GM23338 (cell line): ENCODE results near the gene P2RY12.

Experiments used
- CREB1 ChIP-seq: fragments of 250-450 bp; sonication (Bioruptor Pico); IDR thresholded peaks from 2 replicates; pipeline ENCODE4 v1.5.0; 2020; ENCODE audit warnings: low read depth, mild to moderate bottlenecking, moderate library complexity
- CTCF ChIP-seq, 2 experiments: fragments of 200-600 bp in 1 of 2; sonication (generic) in 1 of 2; conservative IDR thresholded peaks; 2 replicates each; pipeline versions ENCODE4 v1.5.1 to v1.6.1; 2016 to 2017; ENCODE audit warnings: antibody characterized with exemption in 2 of 2, low read depth in 2 of 2, mild to moderate bottlenecking in 2 of 2, moderate library complexity in 1 of 2
- EZH2 ChIP-seq: fragments of 200-600 bp; sonication (generic); IDR thresholded peaks from one replicate; pipeline ENCODE4 v1.8.0; 2017; ENCODE audit warnings: antibody characterized with exemption, mild to moderate bottlenecking, low read depth; ENCODE audit not compliant: unreplicated experiment
- EZH2phosphoT487 ChIP-seq: fragments of 200-600 bp; sonication (generic); IDR thresholded peaks from one replicate; pipeline ENCODE4 v1.8.1; 2018; ENCODE audit warnings: antibody characterized with exemption; ENCODE audit not compliant: unreplicated experiment
- JUNB ChIP-seq: IDR thresholded peaks from one replicate; pipeline ENCODE4 v1.6.1; 2016; ENCODE audit warnings: antibody characterized with exemption; ENCODE audit not compliant: unreplicated experiment
- NANOG ChIP-seq: IDR thresholded peaks from 2 replicates; pipeline ENCODE4 v1.6.1; 2016; ENCODE audit warnings: antibody characterized with exemption, borderline replicate concordance
- POLR2AphosphoS5 ChIP-seq: IDR thresholded peaks from 2 replicates; pipeline ENCODE4 v1.6.1; 2016; ENCODE audit warnings: antibody characterized with exemption, low read depth
- STAT1 ChIP-seq: IDR thresholded peaks from one replicate; pipeline ENCODE4 v1.6.1; 2016; ENCODE audit warnings: antibody characterized with exemption; ENCODE audit not compliant: unreplicated experiment
- ZNF114 ChIP-seq: fragments of 250-450 bp; sonication (Bioruptor Pico); IDR thresholded peaks from 2 replicates; pipeline ENCODE4 v1.5.0; 2020; ENCODE audit warnings: mild to moderate bottlenecking, moderate library complexity
- ZNF331 ChIP-seq: fragments of 250-450 bp; sonication (Bioruptor Pico); IDR thresholded peaks from 2 replicates; pipeline ENCODE4 v1.5.0; 2020; ENCODE audit warnings: low read depth, mild to moderate bottlenecking, moderate library complexity
- TF ChIP-seq, protein P1 (sequence below): IDR thresholded peaks from 2 replicates; pipeline ENCODE4 v1.6.1; 2016; ENCODE audit warnings: antibody characterized with exemption
- TF ChIP-seq, protein P2 (sequence below): IDR thresholded peaks from one replicate; pipeline ENCODE4 v1.6.1; 2018; ENCODE audit warnings: antibody characterized with exemption; ENCODE audit not compliant: unreplicated experiment

- TF ChIP-seq CTCF (conservative IDR thresholded peaks at IDR 0.05; ENCODE audit: low read depth in 2 of 2), result no peak
- TF ChIP-seq POLR2AphosphoS5, result no peak
- no peak for TF ChIP-seq JUNB
- no peak for TF ChIP-seq EZH2
- TF ChIP-seq, protein P1, sequence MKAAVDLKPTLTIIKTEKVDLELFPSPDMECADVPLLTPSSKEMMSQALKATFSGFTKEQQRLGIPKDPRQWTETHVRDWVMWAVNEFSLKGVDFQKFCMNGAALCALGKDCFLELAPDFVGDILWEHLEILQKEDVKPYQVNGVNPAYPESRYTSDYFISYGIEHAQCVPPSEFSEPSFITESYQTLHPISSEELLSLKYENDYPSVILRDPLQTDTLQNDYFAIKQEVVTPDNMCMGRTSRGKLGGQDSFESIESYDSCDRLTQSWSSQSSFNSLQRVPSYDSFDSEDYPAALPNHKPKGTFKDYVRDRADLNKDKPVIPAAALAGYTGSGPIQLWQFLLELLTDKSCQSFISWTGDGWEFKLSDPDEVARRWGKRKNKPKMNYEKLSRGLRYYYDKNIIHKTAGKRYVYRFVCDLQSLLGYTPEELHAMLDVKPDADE, result no peak
- TF ChIP-seq, protein P2, sequence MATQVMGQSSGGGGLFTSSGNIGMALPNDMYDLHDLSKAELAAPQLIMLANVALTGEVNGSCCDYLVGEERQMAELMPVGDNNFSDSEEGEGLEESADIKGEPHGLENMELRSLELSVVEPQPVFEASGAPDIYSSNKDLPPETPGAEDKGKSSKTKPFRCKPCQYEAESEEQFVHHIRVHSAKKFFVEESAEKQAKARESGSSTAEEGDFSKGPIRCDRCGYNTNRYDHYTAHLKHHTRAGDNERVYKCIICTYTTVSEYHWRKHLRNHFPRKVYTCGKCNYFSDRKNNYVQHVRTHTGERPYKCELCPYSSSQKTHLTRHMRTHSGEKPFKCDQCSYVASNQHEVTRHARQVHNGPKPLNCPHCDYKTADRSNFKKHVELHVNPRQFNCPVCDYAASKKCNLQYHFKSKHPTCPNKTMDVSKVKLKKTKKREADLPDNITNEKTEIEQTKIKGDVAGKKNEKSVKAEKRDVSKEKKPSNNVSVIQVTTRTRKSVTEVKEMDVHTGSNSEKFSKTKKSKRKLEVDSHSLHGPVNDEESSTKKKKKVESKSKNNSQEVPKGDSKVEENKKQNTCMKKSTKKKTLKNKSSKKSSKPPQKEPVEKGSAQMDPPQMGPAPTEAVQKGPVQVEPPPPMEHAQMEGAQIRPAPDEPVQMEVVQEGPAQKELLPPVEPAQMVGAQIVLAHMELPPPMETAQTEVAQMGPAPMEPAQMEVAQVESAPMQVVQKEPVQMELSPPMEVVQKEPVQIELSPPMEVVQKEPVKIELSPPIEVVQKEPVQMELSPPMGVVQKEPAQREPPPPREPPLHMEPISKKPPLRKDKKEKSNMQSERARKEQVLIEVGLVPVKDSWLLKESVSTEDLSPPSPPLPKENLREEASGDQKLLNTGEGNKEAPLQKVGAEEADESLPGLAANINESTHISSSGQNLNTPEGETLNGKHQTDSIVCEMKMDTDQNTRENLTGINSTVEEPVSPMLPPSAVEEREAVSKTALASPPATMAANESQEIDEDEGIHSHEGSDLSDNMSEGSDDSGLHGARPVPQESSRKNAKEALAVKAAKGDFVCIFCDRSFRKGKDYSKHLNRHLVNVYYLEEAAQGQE, result no peak
- TF ChIP-seq NANOG, result no peak
- no peak for TF ChIP-seq EZH2phosphoT487
- no peak for TF ChIP-seq ZNF114 (CRISPR knock-in tag)
- no peak for TF ChIP-seq CREB1 (CRISPR knock-in tag)
- TF ChIP-seq STAT1, result no peak
- no peak for TF ChIP-seq ZNF331
Observed at GRCh38 chr3:151428386-151428785, 43.8 kb upstream of the P2RY12 start.
